IPS-NIHi7 (cell line): ENCODE measurements around the gene SWT1.

Source experiments
- DNase-seq: peaks from one replicate; pipeline ENCODE4 v3.0.0; 2012; ENCODE audit warnings: mixed read lengths; ENCODE audit errors: extremely low spot score

The SWT1 gene, protein sequence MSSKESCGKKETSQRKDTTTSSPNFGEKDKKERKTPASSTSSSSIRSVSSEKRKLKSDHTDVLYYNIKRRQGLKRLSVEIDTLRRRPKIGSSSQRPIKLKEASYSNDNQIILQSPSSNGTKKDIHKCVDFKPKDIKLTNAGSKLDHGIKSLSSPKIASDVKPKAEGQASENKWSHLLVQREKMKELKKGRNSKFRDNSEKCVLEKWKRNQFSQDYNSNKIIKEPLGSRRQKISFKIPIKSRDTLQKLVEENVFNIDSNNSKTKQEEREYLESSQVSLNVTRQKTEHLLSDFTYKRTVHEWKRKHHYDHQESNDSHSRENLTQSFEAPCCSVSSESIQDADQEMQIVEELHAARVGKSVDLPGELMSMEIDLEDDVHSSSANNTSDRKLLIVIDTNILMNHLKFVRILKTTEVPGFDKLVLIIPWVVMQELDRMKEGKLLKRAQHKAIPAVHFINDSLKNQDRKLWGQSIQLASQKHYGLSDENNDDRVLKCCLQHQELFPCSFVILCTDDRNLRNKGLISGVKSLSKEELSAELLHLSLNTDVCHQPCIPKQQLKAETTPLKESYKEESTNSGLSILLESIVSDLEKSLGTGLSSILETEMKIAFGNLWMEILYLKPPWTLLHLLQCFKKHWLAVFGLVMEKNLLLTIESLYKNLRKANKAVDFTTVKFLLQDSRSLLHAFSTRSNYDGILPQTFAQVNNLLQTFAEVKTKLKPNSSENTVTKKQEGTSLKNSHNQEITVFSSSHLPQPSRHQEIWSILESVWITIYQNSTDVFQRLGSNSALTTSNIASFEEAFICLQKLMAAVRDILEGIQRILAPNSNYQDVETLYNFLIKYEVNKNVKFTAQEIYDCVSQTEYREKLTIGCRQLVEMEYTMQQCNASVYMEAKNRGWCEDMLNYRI

DNA sequence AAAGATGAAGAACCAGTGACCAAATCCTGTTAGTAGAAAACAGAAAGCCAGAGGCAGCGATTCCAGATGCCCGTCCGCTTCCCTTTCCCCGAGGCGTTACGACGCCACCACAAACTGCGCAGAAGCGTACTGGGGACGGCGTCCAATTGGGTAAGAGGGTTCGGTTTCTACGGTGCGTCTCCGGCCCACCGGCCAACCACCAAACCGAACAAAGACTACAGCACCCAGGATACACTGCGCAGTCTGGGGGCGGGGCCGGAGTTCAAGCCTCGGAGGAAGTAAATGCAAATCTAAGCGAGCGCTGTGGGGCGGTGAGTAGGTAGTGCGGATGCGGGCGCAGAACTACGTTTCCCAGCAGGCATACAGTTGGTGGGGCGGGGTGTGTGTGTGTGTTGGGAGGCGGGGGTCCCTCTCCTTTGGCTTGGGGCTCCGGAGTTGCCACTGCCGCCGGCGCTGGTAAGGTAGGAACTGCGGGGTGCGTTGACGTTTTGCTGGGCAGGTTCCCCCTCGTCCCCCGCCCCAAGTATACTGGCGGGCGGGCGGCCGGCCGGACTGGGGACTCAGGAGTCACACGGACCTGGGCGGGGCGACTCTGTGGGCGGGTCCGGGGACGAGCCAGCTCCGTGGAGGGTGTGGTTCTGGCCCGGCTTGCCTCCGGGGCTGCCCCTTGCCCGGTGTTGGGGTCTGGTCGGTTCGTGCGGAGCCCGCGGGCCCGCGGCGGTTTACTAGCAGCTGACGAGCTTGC lies at the start of gene SWT1, which contains the start of gene TRMT1L:
Gene SWT1, plus strand, starts transcription at position 314 of the 745 bp plus-strand sequence. CDS start 3,675 bp downstream, outside the sequence.
Gene TRMT1L, minus strand, starts transcription at position 100 of the 745 bp plus-strand sequence. CDS start 241 bp downstream, outside the sequence.
- DNase-seq: peak; percentile 94

DNA sequence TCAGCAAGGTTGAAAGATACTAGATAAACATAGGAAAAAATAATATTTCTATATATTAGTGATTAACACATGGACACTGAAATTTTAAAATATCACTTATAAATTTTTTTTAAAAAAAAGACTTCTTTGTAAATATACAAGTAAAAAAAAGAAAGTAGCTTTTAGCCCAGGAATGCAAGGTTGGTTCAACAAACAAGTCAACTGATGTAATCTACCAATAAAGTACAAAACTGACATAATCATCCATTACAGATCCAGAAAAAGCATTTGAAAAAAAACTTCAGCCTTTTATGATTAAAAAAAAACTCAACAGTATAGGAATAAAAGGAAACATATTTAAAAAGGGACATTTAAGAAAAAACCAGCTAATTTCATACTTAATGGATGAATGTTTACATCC lies 48.6 kb upstream of the SWT1 start:
- DNase-seq: no peak

DNA sequence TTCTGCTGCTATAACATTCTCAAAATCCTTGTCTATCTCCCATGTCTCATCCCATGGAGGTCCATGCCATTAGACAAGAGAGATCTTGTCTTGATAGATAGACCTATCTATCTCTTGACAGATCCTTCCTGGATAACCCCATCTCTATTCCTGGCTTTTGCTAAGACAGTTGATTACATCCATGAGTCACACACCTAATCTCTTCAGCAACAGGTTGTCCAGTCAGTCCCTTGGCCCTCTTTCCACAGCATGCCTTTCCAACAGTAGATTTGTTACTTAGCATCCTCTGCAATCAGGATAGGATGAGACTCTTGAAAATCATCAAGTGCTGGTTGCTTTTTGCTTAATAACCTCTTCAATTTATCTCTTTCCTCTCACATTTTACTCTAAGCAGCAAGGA lies 46.8 kb upstream of the SWT1 start:
- DNase-seq: no peak

DNA sequence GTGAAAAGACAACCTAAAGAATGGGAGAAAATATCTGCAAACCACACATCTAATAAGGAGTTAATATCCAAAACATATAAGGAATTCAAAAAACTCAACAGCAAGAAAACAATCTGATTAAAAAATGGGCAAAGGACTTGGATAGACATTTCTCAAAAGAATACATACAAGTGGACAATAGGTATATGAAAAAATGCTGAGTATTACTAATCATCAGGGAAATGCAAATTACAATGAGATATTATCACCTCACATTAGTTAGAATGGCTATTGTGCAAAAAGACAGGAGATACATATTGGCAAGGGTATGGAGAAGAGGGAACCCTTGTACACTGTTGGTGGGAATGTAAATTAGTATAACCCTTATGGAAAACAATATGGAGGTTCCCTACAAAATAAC lies 45.1 kb upstream of the SWT1 start:
- DNase-seq: no peak

DNA sequence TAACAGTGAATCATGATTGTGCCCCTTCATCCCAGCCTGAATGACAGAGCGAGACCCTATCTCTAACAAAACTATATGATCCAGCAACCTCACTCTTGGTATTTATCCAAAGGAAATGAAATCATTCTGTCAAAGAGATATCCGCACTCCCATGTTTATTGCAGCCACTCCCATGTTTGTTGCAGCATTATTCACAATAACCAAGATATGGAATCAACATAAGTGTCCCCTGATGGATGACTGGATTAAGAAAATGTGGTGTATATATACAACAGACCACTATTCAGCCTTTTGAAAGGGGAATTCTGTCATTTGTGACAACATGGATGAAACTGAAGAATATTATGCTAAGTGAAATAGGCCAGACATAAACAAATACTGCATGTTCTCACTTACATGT lies 44.6 kb upstream of the SWT1 start:
- no peak for DNase-seq

DNA sequence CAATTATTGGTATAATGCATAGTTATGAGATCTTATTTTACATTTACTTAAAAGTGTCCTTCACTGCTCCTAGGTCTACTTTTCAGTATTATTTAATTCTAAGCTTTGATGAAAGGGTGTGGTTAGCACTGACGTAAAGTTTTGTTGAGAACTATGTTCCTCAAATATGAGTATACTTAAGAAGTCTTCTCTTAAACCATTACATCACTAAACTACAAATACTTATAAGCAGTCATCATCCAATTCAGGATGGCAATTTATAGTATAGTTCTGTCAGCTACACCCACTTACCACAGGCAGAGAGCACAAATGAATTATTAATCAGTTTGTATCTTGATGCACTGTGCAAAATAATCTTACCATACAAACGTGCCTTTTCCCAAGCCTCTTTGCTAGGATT lies 27.3 kb upstream of the SWT1 start:
- DNase-seq: no peak

DNA sequence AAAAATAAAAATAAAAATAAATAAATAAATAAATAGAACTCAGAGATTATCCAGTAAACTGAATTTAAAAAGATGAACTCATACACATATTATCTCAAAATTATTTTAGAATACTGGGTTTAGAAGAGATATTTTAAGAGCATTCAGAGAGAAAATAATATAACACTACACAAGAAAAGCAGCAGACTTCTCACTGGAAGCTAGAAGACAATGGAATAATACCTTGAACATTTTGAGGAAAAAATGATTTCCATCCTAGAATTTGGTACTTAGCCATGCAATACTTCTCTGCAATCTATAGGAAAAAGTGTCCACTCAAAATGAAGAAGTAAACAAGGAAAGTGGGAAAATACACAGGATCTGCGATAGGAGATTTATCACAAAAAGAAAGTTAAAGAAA lies 24.4 kb upstream of the SWT1 start:
- no peak for DNase-seq

DNA sequence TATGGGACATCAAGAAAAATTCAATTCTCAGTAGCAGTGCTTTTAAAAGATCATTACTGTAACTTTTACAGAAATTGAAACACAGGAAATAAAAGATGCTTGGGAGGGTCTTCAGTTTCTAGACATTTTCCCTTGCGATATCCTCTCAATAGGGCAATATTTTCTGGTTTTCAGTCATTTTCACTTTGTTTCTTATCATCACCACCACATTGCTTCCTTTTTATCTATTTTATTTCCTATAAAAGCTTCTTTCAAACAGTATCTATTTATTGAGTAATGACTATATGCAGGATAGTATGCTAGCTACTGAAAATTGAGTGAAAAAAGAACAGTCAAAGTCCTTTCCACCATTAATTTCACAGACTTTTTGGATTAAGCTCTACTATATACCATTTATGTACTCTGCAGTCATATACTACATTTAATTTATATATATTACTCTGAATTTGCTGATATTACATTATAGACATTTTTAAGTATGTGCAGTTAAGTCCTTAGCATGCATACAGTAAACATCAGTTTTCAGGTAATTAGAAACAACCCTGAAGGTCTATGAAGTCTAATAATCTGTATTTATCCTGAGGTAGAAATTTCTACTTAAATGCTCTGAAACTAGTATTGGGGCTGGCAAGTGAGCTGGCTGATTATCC lies 18.9 kb upstream of the SWT1 start:
- DNase-seq: no peak

DNA sequence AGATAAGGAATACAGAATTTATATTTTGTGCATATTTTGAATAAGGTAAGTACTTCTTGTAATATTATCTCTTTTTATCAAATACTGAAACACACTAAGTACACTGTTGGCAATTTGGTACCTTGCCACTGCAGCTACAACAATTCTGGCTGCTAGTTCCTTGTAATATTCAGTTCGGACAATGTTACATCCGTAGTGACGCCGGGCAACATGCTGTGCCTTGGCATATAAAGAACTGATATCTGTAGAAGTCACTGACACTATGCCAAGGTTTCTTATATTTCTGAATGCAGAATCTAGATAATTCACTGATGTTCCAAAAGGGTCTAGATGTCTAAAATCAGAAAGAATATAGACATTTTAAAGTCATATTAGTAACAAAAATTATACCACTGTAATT lies 17.7 kb upstream of the SWT1 start:
- DNase-seq: no peak

DNA sequence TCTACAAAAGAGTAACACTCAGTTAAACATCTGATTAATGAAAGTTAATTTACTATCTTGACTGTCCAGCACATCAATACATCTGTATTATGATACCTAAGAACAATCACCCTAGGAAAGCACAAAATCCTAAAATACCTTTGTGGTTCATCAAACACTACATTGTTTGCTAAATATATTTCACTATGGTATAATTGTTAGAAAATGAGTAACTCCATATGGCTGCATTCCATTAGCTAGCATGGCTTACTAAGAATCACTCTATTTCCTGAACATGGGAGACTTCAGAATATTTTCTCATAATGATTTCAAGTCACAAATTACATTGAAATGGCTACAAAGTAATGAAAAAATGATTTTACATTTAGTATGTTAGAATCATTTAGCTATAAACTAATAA lies 12.7 kb upstream of the SWT1 start:
- DNase-seq: no peak

DNA sequence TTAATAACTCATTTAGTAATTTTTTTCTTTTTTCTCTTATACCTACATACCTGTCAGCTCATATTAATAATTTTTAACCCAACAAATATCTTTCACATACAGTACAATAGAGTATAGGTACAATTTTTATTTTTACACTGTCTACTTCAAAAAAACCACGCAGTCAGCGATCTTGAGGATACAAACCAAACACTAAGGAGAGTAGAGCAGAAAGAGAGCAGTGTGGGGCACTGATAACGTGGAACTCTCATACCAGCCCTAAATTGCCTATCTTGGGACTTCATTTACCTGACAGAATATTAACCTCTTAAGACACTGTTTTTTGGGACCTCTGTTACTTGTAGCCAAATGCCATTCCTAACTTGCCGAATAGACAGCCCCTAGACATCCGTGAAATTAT lies 5.8 kb upstream of the SWT1 start:
- no peak for DNase-seq

DNA sequence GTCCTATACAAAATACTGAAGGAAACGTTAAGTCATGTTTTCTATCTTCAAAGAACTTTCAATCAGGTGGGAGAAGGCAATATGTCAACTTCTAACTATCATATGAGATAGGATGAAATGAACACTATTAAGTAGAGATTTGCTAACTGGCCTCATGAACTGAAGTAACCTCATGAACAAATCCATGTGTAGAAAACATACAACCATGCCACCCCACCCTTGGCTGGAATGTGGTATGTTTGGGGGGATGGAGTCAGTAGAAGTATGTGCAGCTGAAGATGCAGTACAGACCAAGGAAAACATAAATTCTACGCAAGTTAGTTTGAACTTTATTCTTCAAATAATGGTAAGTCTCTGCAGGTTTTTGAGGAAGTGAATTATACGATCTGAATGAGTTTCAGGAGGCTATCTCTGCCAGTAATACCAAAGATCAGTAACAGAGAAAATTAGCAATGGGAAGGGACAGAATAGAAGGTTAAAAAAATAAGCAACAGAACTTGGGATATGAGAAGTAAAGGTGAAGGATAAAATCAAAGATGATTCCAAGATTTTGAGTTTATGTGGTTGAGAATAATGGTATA lies 4.7 kb upstream of the SWT1 start:
- no peak for DNase-seq

DNA sequence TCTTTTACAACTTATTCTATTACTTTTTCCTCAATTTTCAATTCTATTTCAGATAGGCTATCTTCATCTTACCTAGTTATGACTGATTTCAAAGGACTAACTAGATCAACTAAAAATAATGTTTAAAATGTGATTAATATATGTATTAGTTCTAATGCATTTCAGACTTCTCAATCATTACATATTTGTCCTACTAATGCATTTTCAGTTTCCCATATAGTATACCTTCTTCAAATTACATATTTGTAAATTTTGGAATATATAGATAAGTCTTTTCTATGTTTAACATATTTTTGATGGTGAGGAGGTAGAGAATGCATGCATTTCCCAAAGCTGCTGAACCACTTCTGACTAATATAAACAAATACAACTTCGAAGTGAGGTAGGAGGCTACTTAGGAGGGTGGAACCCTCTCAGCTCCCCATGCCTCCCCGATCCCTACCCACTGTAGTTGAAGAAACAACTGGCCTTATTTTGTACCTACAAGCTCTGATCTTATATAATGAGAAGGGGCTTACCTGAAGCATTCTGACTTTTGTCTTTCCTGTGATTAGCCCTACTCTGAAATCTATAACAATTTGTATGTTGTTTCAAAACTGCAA lies 2.0 kb upstream of the SWT1 start:
- no peak for DNase-seq

DNA sequence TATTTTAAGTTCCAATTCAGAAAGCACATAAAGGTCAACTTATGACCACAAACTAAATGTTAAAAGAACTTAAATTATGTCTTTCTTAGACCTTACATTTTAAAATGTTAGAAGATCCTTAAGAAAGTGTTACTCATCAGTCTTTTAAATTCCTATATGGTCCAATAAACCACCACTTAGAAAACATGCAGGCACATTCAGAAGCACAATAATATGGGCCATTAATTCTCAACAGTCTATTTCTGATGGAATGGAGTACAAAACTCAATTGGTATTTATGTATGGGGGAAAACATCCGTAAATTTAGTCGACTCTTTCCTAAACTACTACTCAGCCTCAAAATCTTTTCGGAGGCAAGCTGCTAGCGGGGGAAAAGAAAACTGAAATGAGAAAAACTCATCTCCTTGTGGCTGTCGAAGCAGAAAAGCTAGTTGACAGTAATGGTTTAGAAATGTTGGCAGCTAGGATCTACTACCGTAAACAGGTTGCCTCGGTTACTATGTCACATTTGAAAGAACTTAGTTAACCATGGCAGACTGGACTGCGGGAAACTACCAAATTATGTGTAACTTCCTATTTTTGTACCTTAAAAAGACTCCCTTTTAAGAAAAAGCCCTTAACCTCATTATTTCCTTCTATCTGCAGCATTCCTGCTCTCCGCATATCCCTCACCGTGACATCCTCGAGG lies 1.2 kb upstream of the SWT1 start:
- DNase-seq: no peak

DNA sequence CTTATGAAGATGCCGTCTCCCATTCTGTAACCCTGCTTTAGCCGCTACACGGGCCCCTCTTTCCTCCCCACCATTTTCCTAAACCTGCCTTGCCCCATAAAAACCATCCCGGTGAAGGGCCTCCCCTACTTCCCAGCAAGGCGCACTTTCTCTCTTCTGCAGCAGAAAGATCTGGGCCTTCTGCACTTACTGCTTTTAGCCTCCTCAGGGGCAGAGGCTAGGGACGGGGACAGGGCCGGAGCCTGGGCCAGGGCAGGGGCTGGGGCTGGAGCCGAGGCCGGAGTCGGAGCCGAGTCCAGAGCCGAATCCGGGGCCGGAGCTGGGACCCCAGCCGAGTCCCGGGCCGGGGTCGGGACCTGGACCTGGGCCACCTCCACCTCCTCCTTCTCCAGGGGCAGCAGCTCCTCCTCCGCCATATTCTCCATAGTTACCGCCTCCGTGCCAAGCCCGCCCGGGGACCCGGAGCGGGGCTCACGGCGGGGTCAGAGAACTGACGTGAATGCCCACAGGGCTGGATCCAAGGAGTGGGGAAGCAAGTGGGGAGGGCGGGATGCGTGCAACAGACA lies 596 bp upstream of the SWT1 start:
- no peak for DNase-seq

DNA sequence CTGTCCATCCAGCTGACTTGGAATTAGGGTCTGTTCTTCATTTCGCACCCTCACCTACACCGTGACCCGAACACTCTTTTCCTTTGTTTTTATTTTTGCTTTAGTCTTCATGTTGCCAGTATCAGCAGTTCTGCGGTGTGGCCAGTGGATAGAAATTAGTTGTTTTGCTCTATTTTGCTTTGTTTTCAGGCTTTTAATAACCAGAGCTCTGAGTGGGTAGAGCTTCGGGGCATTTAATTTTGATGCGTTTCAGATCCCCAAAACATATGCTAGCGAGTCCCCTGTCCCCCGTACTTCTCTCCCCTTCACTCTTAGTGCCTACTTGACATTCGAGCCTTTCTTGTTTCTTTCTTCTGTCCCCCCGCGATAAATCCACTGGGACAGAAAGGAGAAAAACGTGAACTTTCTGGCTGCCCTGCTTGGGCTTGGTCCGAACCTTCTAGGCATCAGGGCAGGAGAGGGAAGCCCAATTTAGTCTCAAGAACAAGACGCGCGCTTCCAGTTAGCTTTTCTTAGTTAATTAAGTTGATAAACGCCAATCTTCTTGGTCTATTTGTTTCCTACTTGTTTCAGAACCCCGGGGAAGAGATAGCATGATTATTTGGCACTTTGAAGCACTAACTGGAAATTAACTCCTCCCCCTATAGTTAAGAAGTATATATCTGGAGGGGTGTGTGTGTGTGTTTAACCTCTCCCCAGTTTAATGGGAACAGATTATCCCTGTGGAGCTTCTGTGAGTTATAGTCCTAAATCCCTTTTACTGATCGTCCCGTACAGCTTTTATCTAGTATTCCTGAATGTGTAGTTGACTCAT lies 839 bp downstream of the SWT1 start:
- DNase-seq: no peak

DNA sequence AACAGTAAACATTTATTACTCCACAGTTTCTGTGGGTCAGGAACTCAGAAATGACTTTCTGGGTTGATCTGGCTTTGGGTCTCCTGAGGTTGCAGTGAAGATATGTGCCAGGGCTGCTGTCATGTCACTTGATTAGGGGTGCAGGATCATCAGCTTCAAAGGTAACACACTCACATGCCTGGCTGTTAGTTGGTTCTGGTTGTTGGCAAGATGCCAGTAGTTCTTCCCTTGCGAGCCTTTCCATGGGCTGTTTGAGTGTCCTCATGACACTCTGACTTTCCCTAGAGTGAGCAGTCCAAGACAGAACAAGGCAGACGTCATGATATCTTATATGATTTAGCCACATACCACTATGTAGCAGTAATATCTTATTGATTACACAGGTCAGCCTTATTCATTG lies 1.8 kb downstream of the SWT1 start:
- no peak for DNase-seq

DNA sequence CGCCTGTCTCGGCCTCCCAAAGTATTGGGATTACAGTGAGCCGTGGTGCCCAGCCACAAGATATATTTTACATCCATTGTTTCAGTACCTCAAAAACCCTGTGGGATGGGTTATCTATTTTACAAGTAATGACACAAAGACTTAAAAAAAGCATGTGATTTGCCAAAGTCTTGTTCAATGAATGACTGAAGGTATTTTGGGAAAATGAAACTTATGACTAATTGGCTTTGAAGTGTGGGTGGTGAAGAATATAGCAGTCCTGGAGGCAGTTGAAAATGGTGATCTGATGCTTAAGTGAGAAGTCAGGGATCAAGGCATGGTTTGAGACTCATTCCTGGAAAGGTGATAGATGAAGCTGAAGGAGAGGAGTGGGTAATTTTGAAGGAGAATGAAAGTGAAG lies 3.0 kb downstream of the SWT1 start:
- no peak for DNase-seq

DNA sequence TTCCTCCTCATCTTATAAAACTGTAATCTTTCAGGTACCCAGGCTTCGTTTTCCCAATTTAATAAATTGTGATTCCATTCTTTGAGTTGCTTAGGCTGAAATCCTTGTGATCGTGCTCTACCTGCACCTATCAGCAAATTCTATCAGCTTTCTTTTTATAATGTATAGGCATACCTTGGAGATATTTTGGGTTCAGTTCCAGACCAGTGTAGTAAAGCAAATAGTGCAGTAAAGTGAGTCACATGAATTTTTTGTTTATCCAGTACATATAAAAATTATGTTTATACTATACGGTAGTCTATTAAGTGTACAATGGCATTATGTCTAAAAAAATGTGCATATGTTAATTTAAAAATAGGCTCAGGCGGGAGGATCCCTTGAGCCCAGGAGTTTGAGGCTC lies 5.5 kb downstream of the SWT1 start:
- no peak for DNase-seq
